GM21825 (cell line): ENCODE measurements around the gene ZKSCAN2.

Experiments used
- ATAC-seq: cut with Tn5 transposase; IDR thresholded peaks from one replicate; pipeline ENCODE4 v1.9.1; 2021; ENCODE audit warnings: mild to moderate bottlenecking, moderate library complexity; ENCODE audit not compliant: unreplicated experiment

ZKSCAN2 gene

DNA sequence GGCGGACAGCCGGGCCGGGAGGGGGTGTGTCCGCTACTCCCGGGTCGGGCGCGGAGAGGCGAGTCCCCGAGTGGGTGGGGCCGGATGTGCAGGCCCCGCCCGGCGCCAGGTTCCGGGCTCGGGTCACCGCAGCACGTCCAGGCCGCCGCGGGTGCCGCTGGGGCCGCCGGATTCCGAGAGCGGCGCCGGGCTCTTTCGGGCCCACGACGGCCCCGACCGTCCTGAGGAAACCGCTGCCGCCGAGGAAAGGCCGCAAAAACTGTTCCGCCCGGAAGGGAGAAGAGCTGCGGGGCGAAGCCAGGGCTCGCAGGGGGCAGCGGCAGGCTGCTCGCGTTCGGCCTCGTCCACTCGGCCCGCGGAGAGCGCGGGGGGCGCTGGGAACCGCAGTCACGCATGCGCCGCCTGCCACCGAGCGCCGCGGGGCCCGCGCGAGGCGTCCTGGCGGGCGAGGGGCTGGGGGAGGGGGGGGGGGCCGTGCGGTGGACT is at the start of gene ZKSCAN2:
ZKSCAN2 (minus strand) TSS at position 376 of the 486 bp plus-strand sequence. CDS start 718 bp downstream, outside the sequence.
- ATAC-seq, result peak; percentile 75

DNA sequence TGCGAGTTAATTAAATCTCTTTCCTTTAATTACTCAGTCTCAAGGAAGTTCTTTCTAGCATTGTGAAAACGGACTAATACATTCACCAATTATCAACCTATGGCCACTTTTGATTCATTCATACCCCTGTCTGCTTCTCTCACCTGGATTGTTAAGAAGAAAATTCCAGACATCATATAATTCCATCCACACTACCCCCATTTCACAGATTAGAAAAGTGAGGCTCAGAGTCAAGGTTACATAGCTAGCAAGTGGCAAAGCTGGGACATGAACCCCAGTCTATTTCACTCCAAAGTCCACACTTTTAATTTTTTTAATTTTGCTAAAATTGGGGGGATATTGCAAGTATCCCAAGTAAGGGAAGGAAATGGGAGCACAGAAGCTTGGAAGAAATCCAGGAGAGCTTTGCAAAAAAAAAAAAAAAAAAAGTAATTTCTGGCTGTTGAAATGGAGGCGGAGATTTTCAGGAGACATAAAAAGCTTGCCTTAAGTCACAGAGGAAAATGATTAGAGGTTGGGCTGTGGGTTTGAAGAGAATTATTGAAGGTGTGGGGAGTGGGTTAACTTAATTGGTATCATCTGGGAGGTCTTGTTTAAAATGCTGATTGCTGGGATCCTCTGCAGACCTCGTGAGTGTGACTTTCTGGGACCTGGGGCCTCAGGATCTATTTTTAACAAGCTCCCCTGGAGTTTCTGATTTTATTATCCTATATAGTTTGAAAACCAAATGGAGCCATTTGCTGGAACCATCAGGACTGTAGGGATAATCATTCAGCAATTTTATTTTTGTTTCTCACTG is 42.3 kb upstream of the ZKSCAN2 start:
- ATAC-seq, result no peak

DNA sequence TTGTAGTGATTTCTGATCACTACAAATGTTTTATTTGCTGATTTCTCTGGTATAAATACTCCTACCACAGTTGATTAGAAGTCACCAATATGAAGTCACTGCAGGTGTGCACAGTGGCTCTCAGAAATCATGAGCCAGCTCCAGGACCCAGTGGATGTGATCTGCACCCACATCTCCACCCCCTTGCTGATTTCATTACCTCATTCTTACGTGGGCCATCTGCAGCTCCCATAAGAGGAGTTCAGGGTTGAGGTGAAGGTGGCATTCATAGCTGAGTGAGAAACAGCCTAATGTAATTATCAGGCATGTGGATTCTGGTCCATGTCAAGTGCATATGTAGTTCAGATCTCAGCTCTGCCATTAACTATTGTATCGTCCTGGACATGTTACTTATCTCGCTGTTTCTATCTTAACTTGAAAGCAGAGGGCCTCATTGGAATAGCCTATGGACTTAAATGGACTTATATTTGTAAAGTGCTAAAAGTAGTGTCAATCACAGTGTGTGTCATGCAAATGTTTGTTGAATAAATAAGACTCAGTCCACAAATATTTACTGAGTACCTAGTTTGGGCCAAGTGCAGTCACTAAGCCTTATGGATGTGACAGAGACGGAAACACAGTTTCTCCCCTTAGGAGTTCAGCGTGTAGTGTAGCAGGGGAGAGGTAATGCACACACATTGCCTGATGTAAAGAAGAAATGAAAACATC is 40.7 kb upstream of the ZKSCAN2 start:
- ATAC-seq, result no peak

DNA sequence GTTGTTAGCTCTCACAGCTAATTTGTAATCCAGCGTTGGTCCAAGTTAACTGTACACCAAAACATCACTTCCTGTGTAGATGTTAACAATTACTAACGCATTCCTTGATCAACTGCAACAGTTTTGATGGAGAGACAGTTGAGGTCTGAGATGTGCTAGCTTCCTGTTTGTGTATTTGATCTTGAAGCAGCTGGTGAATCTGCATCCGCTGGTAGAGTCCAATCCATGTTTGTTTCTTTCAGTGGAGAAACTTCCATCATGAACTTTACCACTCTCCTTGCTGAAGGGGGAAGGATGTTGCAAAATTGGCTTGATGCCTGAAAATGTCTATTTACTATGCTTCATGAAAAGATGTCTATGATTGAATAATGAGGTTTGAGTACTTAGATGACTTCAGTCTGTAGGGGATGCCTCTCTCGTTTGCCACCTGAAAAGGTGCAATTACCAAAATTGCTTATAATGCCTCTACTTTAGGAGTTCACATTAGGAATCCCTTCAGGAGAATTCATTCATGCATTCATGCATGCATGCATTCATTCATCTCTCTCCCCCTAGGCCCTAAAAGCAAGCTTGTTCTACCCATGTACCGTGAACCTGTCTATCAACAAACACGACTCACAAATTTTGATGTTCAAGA is 39.6 kb upstream of the ZKSCAN2 start:
- ATAC-seq, result no peak

DNA sequence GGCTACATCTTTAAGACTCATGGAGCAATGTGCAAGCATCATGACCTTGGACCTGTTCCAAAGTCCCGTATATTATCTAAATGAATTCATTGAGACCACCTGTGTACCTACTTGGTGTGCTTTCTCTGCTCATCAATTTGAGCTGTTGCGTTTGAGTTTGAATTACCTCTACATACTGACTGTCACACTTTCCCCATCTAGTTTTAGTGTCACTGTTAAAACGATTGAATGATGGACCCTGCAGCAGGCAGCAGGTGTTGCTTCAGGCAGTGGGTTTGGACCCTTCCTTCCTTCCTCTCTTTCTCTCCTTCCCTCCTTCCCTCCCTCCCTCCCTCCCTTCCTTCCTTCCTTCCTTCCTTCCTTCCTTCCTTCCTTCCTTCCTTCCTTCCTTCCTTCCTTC is 33.9 kb upstream of the ZKSCAN2 start:
- no peak for ATAC-seq

DNA sequence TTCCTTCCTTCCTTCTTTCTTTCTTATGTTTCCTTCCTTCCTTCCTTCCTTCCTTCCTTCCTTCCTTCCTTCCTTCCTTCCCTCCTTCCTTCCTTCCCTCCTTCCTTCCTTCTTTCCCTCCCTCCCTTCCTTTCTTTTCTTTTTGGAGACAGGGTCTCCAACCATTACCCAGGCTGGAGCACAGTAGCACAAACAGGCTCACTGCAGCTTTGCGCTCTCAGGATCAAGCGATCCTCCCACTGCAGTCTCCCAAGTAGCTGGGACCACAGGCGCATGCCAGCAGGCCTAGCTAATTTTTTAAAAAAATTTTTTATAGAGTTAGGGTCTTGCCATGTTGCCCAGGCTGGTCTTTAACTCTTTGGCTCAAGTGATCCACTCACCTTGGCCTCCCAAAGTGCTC is 31.8 kb upstream of the ZKSCAN2 start:
- ATAC-seq, result no peak

DNA sequence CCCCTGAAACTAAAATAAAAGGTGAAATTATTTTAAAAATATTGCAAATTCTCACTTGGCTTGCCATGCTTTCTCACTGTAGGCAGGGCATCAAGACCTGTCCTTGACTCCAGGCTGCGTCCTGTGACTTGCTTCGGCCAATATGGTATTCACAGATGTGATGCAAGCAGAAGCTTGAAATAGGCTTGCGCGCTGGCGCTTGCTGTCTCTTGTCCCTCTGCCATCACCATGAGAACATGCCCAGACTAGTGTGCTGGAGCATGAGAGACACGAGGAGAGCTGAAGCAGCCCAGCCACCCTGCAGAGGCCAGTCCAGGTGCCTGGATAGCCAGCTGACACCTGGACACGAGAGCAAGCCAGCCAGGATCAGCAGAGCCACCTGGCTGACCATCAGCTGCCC is 21.8 kb upstream of the ZKSCAN2 start:
- no peak for ATAC-seq

DNA sequence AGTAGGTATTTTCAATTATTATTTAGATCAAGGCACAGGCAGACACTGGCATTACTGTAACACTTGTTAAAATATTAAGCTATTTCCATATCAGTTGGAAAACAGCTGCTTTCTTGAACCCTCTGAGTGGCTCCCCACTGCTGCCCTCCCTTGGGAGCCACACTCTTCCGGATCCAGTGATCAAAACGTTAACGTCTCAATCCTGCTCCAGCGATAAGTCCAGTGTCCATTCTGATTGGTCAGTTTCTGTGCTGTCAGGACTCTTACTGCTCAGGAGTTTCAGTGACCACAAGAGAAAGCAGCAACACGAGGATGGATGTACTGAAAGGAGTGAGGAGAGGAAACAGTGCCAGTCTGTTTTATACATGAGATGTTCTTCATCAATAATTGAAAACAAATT is 13.8 kb upstream of the ZKSCAN2 start:
- no peak for ATAC-seq

DNA sequence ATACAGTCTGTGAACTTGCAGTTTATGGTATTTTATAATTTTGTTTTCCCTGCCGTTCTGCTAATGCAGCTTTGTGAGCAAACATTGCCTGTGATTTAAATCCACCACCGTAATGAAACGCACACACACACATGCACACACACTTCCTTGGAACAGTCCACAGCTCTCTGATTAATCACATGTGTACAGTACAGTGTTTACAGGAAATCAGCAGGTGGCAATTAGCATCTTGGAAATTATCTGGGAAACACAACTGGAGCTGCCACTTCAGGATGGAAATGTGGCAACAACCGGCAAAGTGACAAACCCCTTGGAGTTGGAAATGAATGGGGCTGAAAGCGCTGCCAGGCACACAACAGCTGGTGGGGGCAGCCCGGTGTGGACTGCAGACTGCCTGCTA is 12.9 kb upstream of the ZKSCAN2 start:
- ATAC-seq, result no peak

DNA sequence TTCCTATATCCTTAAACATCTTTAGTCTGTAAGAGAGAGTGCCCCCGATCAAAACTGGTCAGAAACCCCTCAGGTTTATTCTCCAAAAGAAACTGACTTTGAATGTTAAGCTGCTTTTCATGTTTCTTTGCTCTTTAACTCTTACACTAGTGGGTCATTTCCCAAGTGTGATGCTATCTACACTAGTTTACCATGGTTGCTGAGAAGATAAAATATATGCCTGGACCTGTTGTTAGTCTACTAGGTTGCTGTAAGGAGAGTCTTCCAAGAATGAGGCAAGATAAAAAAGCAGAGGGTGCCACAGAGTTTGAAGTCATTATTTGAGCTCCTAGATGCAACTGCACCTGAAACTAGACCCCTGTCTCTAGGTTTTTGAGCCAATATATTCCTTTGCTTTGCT is 12.2 kb upstream of the ZKSCAN2 start:
- no peak for ATAC-seq

DNA sequence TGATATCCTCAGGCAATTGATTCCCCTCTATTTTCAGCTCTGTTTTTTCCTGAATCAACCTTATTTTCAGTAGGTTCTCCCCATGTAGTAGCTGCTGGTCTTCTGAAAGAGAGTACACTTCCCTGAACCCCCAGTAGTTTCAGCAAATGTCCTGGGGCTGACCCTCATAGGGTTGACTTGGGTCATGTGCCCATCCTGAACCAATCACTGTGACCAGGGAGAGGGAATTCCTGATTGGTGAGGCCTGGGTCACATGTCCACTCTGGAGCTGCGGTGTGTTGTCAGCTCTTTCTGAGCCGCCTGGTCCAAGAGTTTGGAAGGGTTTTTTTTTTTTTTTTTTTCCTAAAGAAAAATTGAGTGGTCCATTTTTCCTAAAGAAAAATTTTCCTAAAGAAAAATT is 8.3 kb upstream of the ZKSCAN2 start:
- ATAC-seq, result no peak

DNA sequence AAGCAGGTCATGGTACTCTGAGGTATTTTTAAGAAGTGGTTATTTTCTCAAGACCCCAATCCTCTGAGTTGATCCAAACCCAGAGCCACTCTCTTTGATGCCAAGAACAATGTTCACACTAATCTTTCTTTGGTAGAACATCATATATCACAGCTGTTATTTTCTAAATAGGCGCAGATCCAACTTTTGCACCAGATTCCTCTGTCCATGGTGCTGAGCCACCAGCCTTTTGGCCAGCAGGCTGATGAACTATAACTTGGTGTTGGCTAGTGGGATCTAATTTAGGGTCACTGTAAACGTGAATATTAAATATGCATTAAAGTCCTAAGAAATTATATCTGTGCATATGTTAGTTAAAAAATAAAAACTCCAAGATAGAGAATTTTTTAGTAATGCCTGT is 7.0 kb upstream of the ZKSCAN2 start:
- no peak for ATAC-seq

DNA sequence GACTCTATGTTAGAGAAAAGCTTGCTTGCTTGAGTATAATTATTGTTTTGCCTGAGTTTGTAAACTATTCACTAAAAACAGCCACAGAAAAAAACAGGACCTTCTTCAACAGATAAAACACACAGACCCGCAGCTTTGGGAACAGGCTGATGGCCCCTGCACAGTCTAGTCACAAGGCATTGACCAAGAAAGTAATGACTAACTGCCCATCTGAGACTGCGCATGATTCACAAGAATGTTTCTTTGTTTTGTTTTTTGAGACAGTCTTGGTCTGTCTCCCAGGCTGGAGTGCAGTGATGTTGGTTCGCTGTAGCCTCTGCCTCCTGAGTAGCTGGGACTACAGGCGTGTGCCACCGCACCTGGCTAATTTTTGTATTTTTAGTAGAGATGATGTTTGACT is 2.8 kb upstream of the ZKSCAN2 start:
- no peak for ATAC-seq

DNA sequence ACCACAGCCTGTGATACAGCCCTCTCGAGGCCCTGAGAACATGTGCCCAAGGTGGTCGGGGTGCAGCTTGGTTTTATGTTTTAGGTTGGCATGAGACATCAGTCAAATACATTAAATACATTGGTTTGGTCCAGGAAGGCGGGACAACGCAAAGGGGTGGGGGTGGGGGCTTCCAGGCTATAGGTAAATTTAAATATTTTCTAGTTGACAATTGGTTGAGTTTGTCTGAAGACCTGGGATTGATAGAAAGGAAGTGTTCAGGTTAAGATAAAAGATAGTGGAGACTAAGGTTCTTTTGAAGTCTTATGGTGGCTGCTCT is 1.2 kb upstream of the ZKSCAN2 start:
- ATAC-seq, result no peak

DNA sequence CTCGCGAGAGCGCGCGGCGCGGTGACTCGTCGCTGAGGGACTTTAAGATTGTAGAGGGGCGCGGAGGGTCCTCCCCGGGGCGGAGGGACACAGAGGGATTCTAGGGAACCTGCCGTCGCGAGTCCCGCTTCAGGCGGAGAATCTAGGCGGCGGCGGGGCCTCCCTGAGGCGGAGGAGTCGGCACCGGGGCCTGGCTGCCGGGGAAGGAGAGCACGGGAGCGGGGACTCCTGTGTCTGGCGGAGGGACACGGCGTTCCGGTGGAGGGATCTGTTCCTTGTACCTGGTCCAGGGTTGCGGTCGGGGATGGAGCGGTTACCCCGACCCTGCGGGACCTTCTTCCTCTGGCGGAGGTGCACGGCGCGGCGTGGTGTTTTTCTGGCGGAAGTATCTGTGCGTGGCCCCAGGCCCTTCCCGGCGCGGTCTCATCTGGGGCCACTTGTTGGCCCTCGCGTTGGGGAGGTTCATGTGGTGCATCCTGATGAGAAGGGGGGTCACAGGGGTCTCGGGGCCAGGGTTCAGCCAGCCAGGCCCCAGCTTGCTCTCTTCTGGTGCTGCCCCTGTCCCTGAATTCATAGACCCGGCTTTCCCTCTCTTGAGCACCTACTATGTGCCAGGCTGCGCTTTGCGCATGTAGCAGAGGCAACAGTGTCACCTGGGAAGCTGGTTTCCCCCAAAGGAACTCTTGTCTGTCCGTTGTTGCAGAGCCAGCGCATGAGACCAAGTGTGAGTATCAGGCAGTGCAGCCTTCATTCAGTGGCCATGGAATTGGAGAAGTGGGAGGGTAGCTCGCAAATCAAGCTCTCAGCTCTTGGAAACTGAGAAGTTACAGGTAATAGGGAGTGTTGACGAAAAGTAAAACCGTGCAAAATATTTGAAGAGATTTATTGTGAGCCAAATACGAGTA is 563 bp upstream of the ZKSCAN2 start:
- peak; percentile 48 for ATAC-seq

DNA sequence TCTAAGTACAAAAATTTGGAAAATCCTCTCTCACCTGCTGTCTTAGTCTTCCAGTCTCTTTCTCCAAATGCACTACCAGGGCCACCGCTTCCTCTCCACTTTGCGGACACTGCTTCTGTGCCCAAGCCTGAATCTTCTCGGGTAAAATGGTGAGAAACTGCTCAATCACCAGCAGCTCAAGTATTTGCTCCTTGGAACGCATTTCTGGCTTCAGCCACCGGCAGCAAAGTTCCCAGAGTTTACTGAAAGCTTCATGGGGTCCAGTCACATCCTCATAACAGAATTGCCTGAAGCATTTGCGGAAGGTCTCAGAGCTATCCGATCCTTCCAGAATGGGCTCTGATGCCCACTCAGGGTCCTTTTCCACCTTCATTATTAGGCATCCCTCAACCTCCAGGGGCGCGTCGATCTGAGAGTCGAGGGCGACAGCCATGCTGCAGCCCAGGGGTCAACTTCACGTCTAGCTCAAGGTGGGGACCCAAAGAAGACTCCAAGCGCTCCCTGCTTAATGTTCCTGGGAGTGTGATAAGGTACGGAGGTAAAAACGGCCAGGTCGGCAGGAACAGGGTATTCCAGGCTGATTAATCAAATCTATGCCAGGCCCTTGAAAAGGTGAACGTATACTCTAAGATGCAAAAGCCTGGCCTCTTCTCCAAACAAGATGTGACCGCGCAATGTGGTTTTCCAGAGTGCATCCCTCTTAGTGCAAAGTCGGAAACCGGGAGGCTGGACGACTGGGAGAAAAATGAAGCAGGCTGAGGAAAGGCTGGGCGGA is 763 bp downstream of the ZKSCAN2 start:
- peak; percentile 8 for ATAC-seq

DNA sequence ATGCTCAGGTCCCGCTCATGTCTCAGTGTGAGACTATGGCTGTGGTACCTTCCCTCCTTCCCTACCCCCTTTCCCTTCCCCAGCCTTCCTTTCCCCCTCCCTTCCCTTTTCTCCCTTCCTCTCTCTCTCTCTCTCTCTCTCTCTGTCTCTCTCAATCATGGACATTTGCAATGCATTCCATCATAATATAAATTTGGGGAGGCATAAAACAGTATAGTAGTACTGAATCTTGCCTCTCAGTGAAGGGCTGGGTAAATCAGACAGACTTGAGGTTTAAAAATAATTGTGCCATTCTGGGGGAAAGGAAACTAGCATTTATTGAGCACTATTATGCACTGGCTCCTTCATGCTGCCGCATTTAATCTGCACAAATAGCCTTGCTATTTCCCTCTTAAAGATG is 4.3 kb downstream of the ZKSCAN2 start:
- ATAC-seq, result no peak

DNA sequence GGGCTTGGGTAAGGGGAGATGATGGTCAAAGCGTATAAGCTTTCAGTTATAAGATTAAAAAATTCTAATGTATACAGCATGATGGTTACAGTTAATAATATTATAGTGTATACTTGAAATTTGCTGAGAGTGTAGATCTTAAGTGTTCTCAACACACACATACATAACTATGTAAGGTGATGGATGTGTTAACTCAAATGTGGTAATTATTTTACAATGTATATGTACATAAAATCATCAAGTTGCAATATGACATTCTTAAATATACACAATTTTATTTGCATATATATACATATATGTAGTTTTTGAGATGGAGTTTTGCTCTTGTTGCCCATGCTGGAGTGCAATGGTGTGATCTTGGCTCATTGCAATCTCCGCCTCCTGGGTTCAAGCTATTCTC is 7.2 kb downstream of the ZKSCAN2 start:
- ATAC-seq, result no peak

DNA sequence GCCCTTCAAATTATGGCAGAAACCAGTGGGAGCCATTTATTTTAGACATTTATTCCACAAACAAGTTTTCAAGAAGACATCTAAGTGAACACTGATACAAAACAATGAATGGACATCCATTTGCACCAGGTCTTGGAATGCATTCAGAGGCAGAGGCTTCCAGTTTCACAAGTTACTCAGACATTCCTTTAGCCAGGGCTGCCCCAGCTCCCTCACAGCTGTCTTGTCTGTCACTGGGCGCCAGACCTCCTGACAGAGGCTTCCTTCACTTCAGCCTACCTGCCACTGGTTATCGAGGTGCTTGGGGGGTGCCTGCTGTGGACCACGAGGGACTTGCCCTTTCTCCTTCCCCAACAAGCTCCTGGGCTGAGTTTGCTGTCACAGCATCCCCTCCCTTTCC is 21.7 kb downstream of the ZKSCAN2 start:
- no peak for ATAC-seq

DNA sequence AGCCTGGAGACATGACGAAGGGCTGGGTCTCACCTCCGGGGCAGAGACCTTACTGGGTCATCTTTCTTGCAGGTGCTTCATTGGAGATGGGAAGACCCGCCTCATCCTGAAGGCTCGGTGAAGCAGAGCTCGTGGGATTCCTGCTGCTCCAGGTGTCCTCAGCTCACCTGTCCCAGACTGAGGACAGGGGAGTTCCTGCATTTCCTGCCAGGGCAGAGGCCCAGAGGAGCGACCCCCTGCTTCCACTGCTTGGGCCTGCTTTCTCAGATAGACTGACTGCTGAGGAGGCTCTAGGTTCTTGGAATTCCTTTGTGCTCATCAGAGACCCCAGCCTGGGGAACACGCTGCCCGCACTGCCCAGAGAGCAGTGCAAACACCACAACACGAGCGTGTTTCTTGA is 29.3 kb downstream of the ZKSCAN2 start:
- no peak for ATAC-seq
